ENCODE results near the gene PHF23. TPM values are rescaled to one million over a fixed set of nuclear protein-coding genes. Genes with fewer than 3 reads are reported as not detected.
A peak's percentile ranks its signal among the peaks of the same experiment; 100 is the strongest.

The PHF23 gene
- total RNA-seq, 1 experiment from 2014 or later, result 110 TPM

DNA sequence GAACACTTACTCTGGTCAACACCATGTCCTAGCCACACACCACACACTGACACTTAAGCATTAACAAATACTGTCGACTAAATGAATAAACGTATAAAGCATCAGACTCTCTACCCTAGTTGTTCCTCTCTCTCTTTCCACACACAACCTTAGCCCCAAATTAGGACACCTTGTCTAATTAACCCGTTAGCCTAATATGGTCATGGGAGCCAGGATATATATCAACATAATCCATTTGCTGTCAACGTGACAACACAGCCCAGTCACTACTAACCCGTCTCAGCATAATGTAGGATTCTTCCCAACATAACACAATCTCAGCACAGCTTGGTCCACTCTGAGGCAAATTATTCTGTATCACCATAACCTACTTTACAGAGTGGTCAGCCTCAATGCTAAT lies 7.1 kb downstream of the PHF23 start:
- peaks cover 27 to 36% of the 10 kb centered on the region in 2 experiments for H3K4me1 Mint-ChIP-seq
- Histone ChIP-seq H3K18ac (ENCODE audit: insufficient read length, low read depth, low read length) (no peak overlapping the region), H4K8ac (replicated peaks; ENCODE audit: insufficient read length, low read depth, low read length) (no peak overlapping the region), H3K79me2 (ENCODE audit: insufficient read depth, low read length) (peaks cover 15% of the 10 kb centered on the region; the same call in 1 of the 2 replicates), H2BK15ac (ENCODE audit: low read depth, low read length) (no peak overlapping the region), H3K27ac (ENCODE audit: insufficient read length, low read depth, low read length) (no peak overlapping the region), H3K4ac (ENCODE audit: low read depth, low read length) (no peak overlapping the region), H2AFZ (ENCODE audit: low read length) (no peak overlapping the region), H3K14ac (ENCODE audit: insufficient read depth, low read length) (no peak overlapping the region), H3K23me2 (ENCODE audit: insufficient read length, low read depth, low read length, poor library complexity, severe bottlenecking) (peaks cover 7% of the 10 kb centered on the region), H3K4me1 (ENCODE audit: insufficient read depth, low read length) (no peaks in the 10 kb centered on the region), H3T11ph (ENCODE audit: low read length) (no peak overlapping the region), H3K9me3 (ENCODE audit: control insufficient read depth, low read depth, low read length) (no peaks in the 10 kb centered on the region), H4K5ac (ENCODE audit: insufficient read length, low read depth, low read length) (no peak overlapping the region), H4K91ac (ENCODE audit: insufficient read length, low read depth, low read length) (no peak overlapping the region), H3K79me1 (ENCODE audit: insufficient read depth, low read depth, low read length, poor library complexity, severe bottlenecking) (peaks cover 13% of the 10 kb centered on the region), H2BK20ac (ENCODE audit: low read depth, low read length, poor library complexity, severe bottlenecking) (no peak overlapping the region), H3K9ac (ENCODE audit: extremely low read depth, insufficient read length, low read length) (no peak overlapping the region), H2AK5ac (ENCODE audit: insufficient read length, low read length) (no peak overlapping the region), H3K56ac (ENCODE audit: insufficient read length, low read depth, low read length) (no peak overlapping the region), H4K20me1 (ENCODE audit: control insufficient read depth, insufficient read depth, insufficient read length) (no peaks in the 10 kb centered on the region), H3K27me3 (ENCODE audit: insufficient read depth, low read length) (no peaks in the 10 kb centered on the region), H2BK12ac (ENCODE audit: insufficient read length, low read depth, low read length) (no peak overlapping the region), H3K23ac (ENCODE audit: insufficient read length, low read depth, low read length) (no peak overlapping the region), H2BK120ac (ENCODE audit: low read depth, low read length, poor library complexity, severe bottlenecking) (no peak overlapping the region), H3K4me2 (ENCODE audit: insufficient read depth, insufficient read length, low read length) (peak overlapping the region; percentile 19), H2BK5ac (ENCODE audit: insufficient read length, low read length) (no peak overlapping the region)
- no peaks in the 10 kb centered on the region; the same call in 1 of the 2 replicates for H3K27me3 Mint-ChIP-seq (ENCODE audit: low read depth)
- no peak for DNase-seq
- peaks cover 53 to 75% (median 68%) of the 10 kb centered on the region in 3 experiments; a peak in 6 of 7 replicates for H3K36me3 Mint-ChIP-seq (ENCODE audit: insufficient read depth in 1 of 3, low read depth in 3 of 3)
- no peaks in the 10 kb centered on the region for H3K9me3 Mint-ChIP-seq
- no peak overlapping the region; a peak in 1 of 7 replicates for H3K27ac Mint-ChIP-seq
- no CpG with 5 or more reads among the region's 5 CpGs for whole genome bisulfite sequencing (ENCODE audit: extremely low coverage, insufficient read length, low lambda C conversion rate)
- H3K4me3 Mint-ChIP-seq, result peak overlapping the region; percentile 94 to 100; a peak in 4 of 5 replicates
- TF ChIP-seq CTCF (conservative IDR thresholded peaks at IDR 0.05), result no peak
